Endometrium (tissue), 2 donors: ENCODE measurements around the gene BTBD8.
"Not testable (repeated sequence)": the region's sequence is repeated elsewhere in the genome, so short reads cannot be mapped to it uniquely, and the experiment has no call there.

Experiments used
- FAIRE-seq: peaks from 2 replicates; lab custom pipeline; 2012; peaks lifted over from hg19 to GRCh38; lab: Jason Lieb, UNC
- donor health status: control.
- donor health status: control.

Gene BTBD8

GRCh38 chr1:92080128-92080985 lies at the start of gene BTBD8:
TSS of gene BTBD8 (plus strand) at chr1:92080345. CDS start at chr1:92080572, 227 bp downstream.
- no peak for FAIRE-seq

- no peak for FAIRE-seq
Observed at GRCh38 chr1:92030656-92031107, 49.5 kb upstream of the BTBD8 start.

- no peak for FAIRE-seq
Observed at GRCh38 chr1:92031281-92032110, 48.6 kb upstream of the BTBD8 start.

- FAIRE-seq, result no peak
Observed at GRCh38 chr1:92037400-92037799, 42.7 kb upstream of the BTBD8 start.

- FAIRE-seq, result no peak
Observed at GRCh38 chr1:92038695-92039346, 41.3 kb upstream of the BTBD8 start.

- no peak for FAIRE-seq
Observed at GRCh38 chr1:92040971-92041370, 39.2 kb upstream of the BTBD8 start.

GRCh38 chr1:92043621-92044020 lies 36.5 kb upstream of the BTBD8 start:
- no peak for FAIRE-seq

GRCh38 chr1:92045766-92046495 lies 34.2 kb upstream of the BTBD8 start:
- no peak for FAIRE-seq

- FAIRE-seq, result no peak
Observed at GRCh38 chr1:92051948-92052347, 28.2 kb upstream of the BTBD8 start.

- FAIRE-seq, result no peak
Observed at GRCh38 chr1:92065042-92065441, 15.1 kb upstream of the BTBD8 start.

- no peak for FAIRE-seq
Observed at GRCh38 chr1:92066321-92066720, 13.8 kb upstream of the BTBD8 start.

GRCh38 chr1:92070892-92071291 lies 9.3 kb upstream of the BTBD8 start:
- no peak for FAIRE-seq

GRCh38 chr1:92074446-92074845 lies 5.7 kb upstream of the BTBD8 start:
- not testable (repeated sequence) for FAIRE-seq

- no peak for FAIRE-seq
Observed at GRCh38 chr1:92075311-92075710, 4.8 kb upstream of the BTBD8 start, which contains the start of gene SETSIP. TSS of gene SETSIP (minus strand) at chr1:92075411. CDS start at chr1:92075411, 0 bp downstream.

GRCh38 chr1:92076363-92076762 lies 3.8 kb upstream of the BTBD8 start:
- no peak for FAIRE-seq

- FAIRE-seq, result not testable (repeated sequence)
Observed at GRCh38 chr1:92078077-92078476, 2.1 kb upstream of the BTBD8 start.

GRCh38 chr1:92079441-92079840 lies 704 bp upstream of the BTBD8 start:
- FAIRE-seq, result no peak

- no peak for FAIRE-seq
Observed at GRCh38 chr1:92081031-92081430, 886 bp downstream of the BTBD8 start.

GRCh38 chr1:92084651-92085050 lies 4.5 kb downstream of the BTBD8 start:
- no peak for FAIRE-seq

- FAIRE-seq, result no peak
Observed at GRCh38 chr1:92085727-92086126, 5.6 kb downstream of the BTBD8 start.

- FAIRE-seq, result no peak
Observed at GRCh38 chr1:92087542-92087941, 7.4 kb downstream of the BTBD8 start.

GRCh38 chr1:92091625-92092024 lies 11.5 kb downstream of the BTBD8 start:
- FAIRE-seq, result no peak
